Loucy (cell line): ENCODE data around the gene RAD51B.

Source experiments
- EZH2phosphoT487 ChIP-seq: fragments of 200-600 bp; IDR thresholded peaks from 2 replicates; pipeline ENCODE4 v1.6.1; 2018; ENCODE audit warnings: antibody characterized with exemption, mild to moderate bottlenecking, moderate library complexity, borderline replicate concordance
- TF ChIP-seq, protein P1 (sequence below): fragments of 200-600 bp; sonication (generic); conservative IDR thresholded peaks from 2 replicates; pipeline ENCODE4 v1.5.1; 2014; ENCODE audit warnings: mild to moderate bottlenecking, antibody characterized with exemption, low read length

- TF ChIP-seq, protein P1, sequence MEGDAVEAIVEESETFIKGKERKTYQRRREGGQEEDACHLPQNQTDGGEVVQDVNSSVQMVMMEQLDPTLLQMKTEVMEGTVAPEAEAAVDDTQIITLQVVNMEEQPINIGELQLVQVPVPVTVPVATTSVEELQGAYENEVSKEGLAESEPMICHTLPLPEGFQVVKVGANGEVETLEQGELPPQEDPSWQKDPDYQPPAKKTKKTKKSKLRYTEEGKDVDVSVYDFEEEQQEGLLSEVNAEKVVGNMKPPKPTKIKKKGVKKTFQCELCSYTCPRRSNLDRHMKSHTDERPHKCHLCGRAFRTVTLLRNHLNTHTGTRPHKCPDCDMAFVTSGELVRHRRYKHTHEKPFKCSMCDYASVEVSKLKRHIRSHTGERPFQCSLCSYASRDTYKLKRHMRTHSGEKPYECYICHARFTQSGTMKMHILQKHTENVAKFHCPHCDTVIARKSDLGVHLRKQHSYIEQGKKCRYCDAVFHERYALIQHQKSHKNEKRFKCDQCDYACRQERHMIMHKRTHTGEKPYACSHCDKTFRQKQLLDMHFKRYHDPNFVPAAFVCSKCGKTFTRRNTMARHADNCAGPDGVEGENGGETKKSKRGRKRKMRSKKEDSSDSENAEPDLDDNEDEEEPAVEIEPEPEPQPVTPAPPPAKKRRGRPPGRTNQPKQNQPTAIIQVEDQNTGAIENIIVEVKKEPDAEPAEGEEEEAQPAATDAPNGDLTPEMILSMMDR, result no peak
- no peak for TF ChIP-seq EZH2phosphoT487
Observed at GRCh38 chr14:68553311-68553710, 733.7 kb downstream of the RAD51B start.
